Hepatocyte (in vitro differentiated cells): ENCODE data around the gene ADISSP. TPM values are rescaled to one million over a fixed set of nuclear protein-coding genes. Genes with fewer than 3 reads are reported as not detected.

Experiments
- DNase-seq: peaks from one replicate; pipeline ENCODE4 v3.0.0-alpha.2; 2016; ENCODE audit warnings: low spot score
- H2AFZ ChIP-seq: fragments of 200-600 bp; sonication (generic); 2 replicates; pipeline ENCODE4 v1.6.0; 2016; ENCODE audit warnings: antibody characterized with exemption, mild to moderate bottlenecking
- H3K27ac ChIP-seq: fragments of 200-600 bp; sonication (generic); 2 replicates; pipeline ENCODE4 v1.5.1; 2016; ENCODE audit warnings: mild to moderate bottlenecking
- H3K27me3 ChIP-seq: fragments of 200-600 bp; sonication (generic); 2 replicates; pipeline ENCODE4 v1.6.1; 2016
- H3K36me3 ChIP-seq: fragments of 200-600 bp; sonication (generic); replicated peaks from 2 replicates; pipeline ENCODE4 v1.5.1; 2016; ENCODE audit warnings: low read depth; ENCODE audit not compliant: insufficient read depth
- H3K4me1 ChIP-seq: fragments of 200-600 bp; sonication (generic); 2 replicates; pipeline ENCODE4 v1.5.1; 2016; ENCODE audit warnings: mild to moderate bottlenecking, moderate library complexity; ENCODE audit not compliant: insufficient read depth
- H3K4me2 ChIP-seq: fragments of 200-600 bp; sonication (generic); 2 replicates; pipeline ENCODE4 v1.6.0; 2016
- H3K4me3 ChIP-seq: fragments of 200-600 bp; sonication (generic); 2 replicates; pipeline ENCODE4 v1.5.1; 2016; ENCODE audit warnings: mild to moderate bottlenecking
- H3K79me2 ChIP-seq: fragments of 200-600 bp; sonication (generic); 2 replicates; pipeline ENCODE4 v1.6.0; 2017; ENCODE audit warnings: mild to moderate bottlenecking
- H3K9me2 ChIP-seq: fragments of 200-600 bp; sonication (generic); replicated peaks from 2 replicates; pipeline ENCODE4 v1.6.0; 2017; ENCODE audit warnings: mild to moderate bottlenecking; ENCODE audit not compliant: insufficient read depth
- H3K9me3 ChIP-seq: fragments of 200-600 bp; sonication (generic); 2 replicates; pipeline ENCODE4 v1.5.1; 2016; ENCODE audit warnings: low read depth, mild to moderate bottlenecking
- H4K20me1 ChIP-seq: fragments of 200-600 bp; sonication (generic); 2 replicates; pipeline ENCODE4 v1.6.0; 2016; ENCODE audit warnings: mild to moderate bottlenecking; ENCODE audit not compliant: insufficient read depth, poor library complexity, severe bottlenecking
- EZH2 ChIP-seq: fragments of 200-600 bp; sonication (generic); IDR thresholded peaks from 2 replicates; pipeline ENCODE4 v1.6.1; 2016; ENCODE audit warnings: antibody characterized with exemption, mild to moderate bottlenecking, borderline replicate concordance
- EZH2phosphoT487 ChIP-seq: fragments of 200-600 bp; sonication (generic); IDR thresholded peaks from one replicate; pipeline ENCODE4 v1.6.1; 2018; ENCODE audit warnings: antibody characterized with exemption, mild to moderate bottlenecking, low read depth, moderate library complexity; ENCODE audit not compliant: unreplicated experiment, severe bottlenecking
- WGBS: methylation state at CpG from one replicate; pipeline ENCODE4 v1.1.6; 2016; ENCODE audit warnings: low lambda C conversion rate; ENCODE audit errors: missing lambda C conversion rate; 5-methylcytosine and 5-hydroxymethylcytosine counted together
- polyA plus RNA-seq: library from polyadenylated mRNA; unstranded; fragments of >200 nt; fragmentation: Nextera tagmentation; extraction: Ambion mirVana; gene quantifications from 2 replicates; pipeline ENCODE4 v1.2.1, GENCODE V29; 2016
- total RNA-seq: library from RNA; depleted of rRNA; stranded (reverse); fragments of >200 nt; gene quantifications from 2 replicates; pipeline ENCODE4 v1.2.3, GENCODE V29; 2014
- TF ChIP-seq, protein P1 (sequence below): fragments of 200-600 bp; sonication (generic); IDR thresholded peaks from 2 replicates; pipeline ENCODE4 v1.5.1; 2016; ENCODE audit warnings: antibody characterized with exemption, mild to moderate bottlenecking; ENCODE audit not compliant: poor library complexity

ADISSP gene
- total and polyA plus RNA-seq, 2 experiments from 2014 or later, result 9.6 to 36.0 TPM

DNA sequence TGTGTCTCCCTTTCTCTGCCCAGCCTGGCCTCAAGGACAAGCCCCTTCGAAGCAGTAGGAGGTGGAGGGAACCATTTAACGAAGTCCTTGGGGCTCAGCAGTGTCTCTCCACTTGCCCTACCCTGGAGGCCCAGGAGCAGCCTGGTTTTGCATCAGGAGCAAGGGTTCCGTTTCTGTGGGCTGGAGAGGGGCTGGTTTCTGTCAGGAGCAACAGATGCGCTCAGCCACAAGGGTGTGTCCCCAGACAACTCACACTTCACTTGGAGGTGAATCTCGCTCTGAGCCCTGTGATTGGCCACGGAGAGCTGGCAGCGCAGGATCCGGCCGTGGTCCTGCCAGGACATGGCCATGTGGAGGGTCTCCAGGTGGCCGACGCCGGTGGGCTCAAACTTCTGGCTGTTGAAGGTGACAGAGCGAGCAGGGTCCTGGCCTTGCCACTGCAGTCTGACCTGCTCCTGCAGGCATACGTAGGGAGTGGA is 62.0 kb downstream of the ADISSP start:
- no peaks in the 10 kb centered on the region for H3K9me2 ChIP-seq
- no peak overlapping the region for H3K4me3 ChIP-seq
- H3K4me2 ChIP-seq, result no peak overlapping the region
- TF ChIP-seq EZH2, result no peak
- TF ChIP-seq, protein P1, sequence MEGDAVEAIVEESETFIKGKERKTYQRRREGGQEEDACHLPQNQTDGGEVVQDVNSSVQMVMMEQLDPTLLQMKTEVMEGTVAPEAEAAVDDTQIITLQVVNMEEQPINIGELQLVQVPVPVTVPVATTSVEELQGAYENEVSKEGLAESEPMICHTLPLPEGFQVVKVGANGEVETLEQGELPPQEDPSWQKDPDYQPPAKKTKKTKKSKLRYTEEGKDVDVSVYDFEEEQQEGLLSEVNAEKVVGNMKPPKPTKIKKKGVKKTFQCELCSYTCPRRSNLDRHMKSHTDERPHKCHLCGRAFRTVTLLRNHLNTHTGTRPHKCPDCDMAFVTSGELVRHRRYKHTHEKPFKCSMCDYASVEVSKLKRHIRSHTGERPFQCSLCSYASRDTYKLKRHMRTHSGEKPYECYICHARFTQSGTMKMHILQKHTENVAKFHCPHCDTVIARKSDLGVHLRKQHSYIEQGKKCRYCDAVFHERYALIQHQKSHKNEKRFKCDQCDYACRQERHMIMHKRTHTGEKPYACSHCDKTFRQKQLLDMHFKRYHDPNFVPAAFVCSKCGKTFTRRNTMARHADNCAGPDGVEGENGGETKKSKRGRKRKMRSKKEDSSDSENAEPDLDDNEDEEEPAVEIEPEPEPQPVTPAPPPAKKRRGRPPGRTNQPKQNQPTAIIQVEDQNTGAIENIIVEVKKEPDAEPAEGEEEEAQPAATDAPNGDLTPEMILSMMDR, result no peak
- TF ChIP-seq EZH2phosphoT487, result no peak
- H3K9me3 ChIP-seq, result no peaks in the 10 kb centered on the region
- 81% methylated on average over 14 of the region's 14 CpGs for WGBS
- H3K4me1 ChIP-seq, result no peaks in the 10 kb centered on the region
- H3K36me3 ChIP-seq, result no peaks in the 10 kb centered on the region
- no peaks in the 10 kb centered on the region for H3K27me3 ChIP-seq
- no peaks in the 10 kb centered on the region for H4K20me1 ChIP-seq
- no peak overlapping the region for H2AFZ ChIP-seq
- H3K79me2 ChIP-seq, result no peaks in the 10 kb centered on the region
- no peak overlapping the region for H3K27ac ChIP-seq
- DNase-seq, result no peak

DNA sequence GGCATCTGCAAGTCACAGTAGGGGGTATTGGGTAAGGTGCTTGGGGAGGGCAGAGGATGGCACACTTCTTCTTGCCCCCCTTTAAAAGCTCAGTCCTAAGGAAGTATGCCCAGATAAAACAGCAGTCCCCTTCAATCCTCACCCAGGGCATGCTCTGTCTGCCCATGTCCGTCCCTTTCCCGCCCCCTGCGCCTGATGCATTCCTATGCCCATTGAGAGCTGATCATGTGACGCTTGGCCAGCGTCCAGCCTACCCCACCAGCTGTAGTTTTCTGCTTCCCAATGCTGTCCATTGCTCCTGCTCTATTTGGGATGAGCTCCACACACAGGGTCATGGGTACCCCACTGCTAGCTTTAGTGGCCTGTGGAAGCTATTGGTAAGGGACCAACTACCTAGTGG is 63.5 kb downstream of the ADISSP start:
- no peak overlapping the region for H3K27ac ChIP-seq
- DNase-seq, result no peak
- H2AFZ ChIP-seq, result no peak overlapping the region
- no peak overlapping the region for H3K4me2 ChIP-seq
- WGBS, result 95% methylated on average over 5 of the region's 5 CpGs
- TF ChIP-seq, protein P1, result no peak
- no peak for TF ChIP-seq EZH2phosphoT487
- no peak for TF ChIP-seq EZH2
- H4K20me1 ChIP-seq, result no peaks in the 10 kb centered on the region
- H3K36me3 ChIP-seq, result no peaks in the 10 kb centered on the region
- no peak overlapping the region for H3K4me3 ChIP-seq
- H3K27me3 ChIP-seq, result no peaks in the 10 kb centered on the region
- no peaks in the 10 kb centered on the region for H3K9me3 ChIP-seq
- no peaks in the 10 kb centered on the region for H3K79me2 ChIP-seq
- no peaks in the 10 kb centered on the region for H3K9me2 ChIP-seq
- H3K4me1 ChIP-seq, result no peaks in the 10 kb centered on the region

Other genes starting within 250 kb of the ADISSP start
- gene GFRA4, start 104.4 kb downstream of the ADISSP start, total RNA-seq, result 0.24 TPM in 1 of 2 replicates, not detected in the other
- not detected in 2 replicates for gene GFRA4, start 104.4 kb downstream of the ADISSP start, polyA plus RNA-seq
- gene ADAM33, start 85.7 kb downstream of the ADISSP start, total RNA-seq, result 14.8 and 18.9 TPM in 2 replicates
- 41.6 and 54.8 TPM in 2 replicates for gene ADAM33, start 85.7 kb downstream of the ADISSP start, polyA plus RNA-seq
- gene SIGLEC1, start 55.2 kb downstream of the ADISSP start, total RNA-seq, result 0.16 and 0.23 TPM in 2 replicates
- 0.11 and 0.62 TPM in 2 replicates for gene SIGLEC1, start 55.2 kb downstream of the ADISSP start, polyA plus RNA-seq
- 3.4 and 3.7 TPM in 2 replicates for gene HSPA12B, start 35.1 kb downstream of the ADISSP start, total RNA-seq
- gene HSPA12B, start 35.1 kb downstream of the ADISSP start, polyA plus RNA-seq, result 2.5 and 2.9 TPM in 2 replicates
- gene SPEF1, start 13.7 kb upstream of the ADISSP start, total RNA-seq, result 0.63 TPM in 1 of 2 replicates, not detected in the other
- 0.51 TPM in 1 of 2 replicates, not detected in the other for gene SPEF1, start 13.7 kb upstream of the ADISSP start, polyA plus RNA-seq
- gene CENPB, start 19.0 kb upstream of the ADISSP start, total RNA-seq, result 40.9 and 46.7 TPM in 2 replicates
- 17.6 and 21.2 TPM in 2 replicates for gene CENPB, start 19.0 kb upstream of the ADISSP start, polyA plus RNA-seq
- gene CDC25B, start 28.6 kb upstream of the ADISSP start, total RNA-seq, result 15.1 and 15.7 TPM in 2 replicates
- 20.0 and 21.9 TPM in 2 replicates for gene CDC25B, start 28.6 kb upstream of the ADISSP start, polyA plus RNA-seq
- gene AP5S1, start 52.8 kb upstream of the ADISSP start, total RNA-seq, result 13.8 and 15.9 TPM in 2 replicates
- 19.7 and 21.8 TPM in 2 replicates for gene AP5S1, start 52.8 kb upstream of the ADISSP start, polyA plus RNA-seq
- 21.9 and 24.7 TPM in 2 replicates for gene MAVS, start 79.1 kb upstream of the ADISSP start, total RNA-seq
- gene MAVS, start 79.1 kb upstream of the ADISSP start, polyA plus RNA-seq, result 12.6 and 15.6 TPM in 2 replicates
- 37.4 and 37.6 TPM in 2 replicates for gene PANK2, start 121.6 kb upstream of the ADISSP start, total RNA-seq
- 24.1 and 37.6 TPM in 2 replicates for gene PANK2, start 121.6 kb upstream of the ADISSP start, polyA plus RNA-seq
- 16.2 and 16.4 TPM in 2 replicates for gene RNF24, start 247.8 kb upstream of the ADISSP start, total RNA-seq
- gene RNF24, start 247.8 kb upstream of the ADISSP start, polyA plus RNA-seq, result 23.2 and 24.4 TPM in 2 replicates